Measurements from ENCODE around the gene SCGB2B2. TPM values are rescaled to one million over a fixed set of nuclear protein-coding genes. Genes with fewer than 3 reads are reported as not detected.
"Not testable (repeated sequence)": the region's sequence is repeated elsewhere in the genome, so short reads cannot be mapped to it uniquely, and the experiment has no call there.

SCGB2B2 gene
- total RNA-seq (2014; rRNA removed; shearing (Covaris generic)), result 0.05 TPM in 1 of 2 replicates, not detected in the other
- polyA plus RNA-seq (2014; cell fraction: nucleus; rRNA removed), result not detected in 2 replicates

- DNase-seq (ENCODE audit: extremely low read depth, low read depth), result peak; percentile 37
Observed at GRCh38 chr19:34676697-34677385, at the start of gene SCGB2B2. TSS of gene SCGB2B2 (minus strand) at chr19:34677159. CDS start at chr19:34594563, 82,596 bp downstream.

GRCh38 chr19:34725400-34725799, 48.4 kb upstream of the SCGB2B2 start:
- DNase-seq (ENCODE audit: extremely low read depth, low read depth), result no peak

GRCh38 chr19:34722353-34722752, 45.4 kb upstream of the SCGB2B2 start:
- DNase-seq (ENCODE audit: extremely low read depth, low read depth), result no peak

GRCh38 chr19:34715357-34715756, 38.4 kb upstream of the SCGB2B2 start:
- DNase-seq (ENCODE audit: extremely low read depth, low read depth), result no peak

GRCh38 chr19:34713262-34713637, 36.3 kb upstream of the SCGB2B2 start:
- no peak for DNase-seq (ENCODE audit: extremely low read depth, low read depth)

- peak; percentile 66 for DNase-seq (ENCODE audit: extremely low read depth, low read depth)
Observed at GRCh38 chr19:34712395-34713261, 35.7 kb upstream of the SCGB2B2 start.

- DNase-seq (ENCODE audit: extremely low read depth, low read depth), result no peak
Observed at GRCh38 chr19:34711890-34712289, 34.9 kb upstream of the SCGB2B2 start.

- no peak for DNase-seq (ENCODE audit: extremely low read depth, low read depth)
Observed at GRCh38 chr19:34707661-34708060, 30.7 kb upstream of the SCGB2B2 start.

GRCh38 chr19:34692549-34692948, 15.6 kb upstream of the SCGB2B2 start:
- no peak for DNase-seq (ENCODE audit: extremely low read depth, low read depth)

- DNase-seq (ENCODE audit: extremely low read depth, low read depth), result no peak
Observed at GRCh38 chr19:34690372-34690771, 13.4 kb upstream of the SCGB2B2 start.

- DNase-seq (ENCODE audit: extremely low read depth, low read depth), result no peak
Observed at GRCh38 chr19:34688592-34688991, 11.6 kb upstream of the SCGB2B2 start.

GRCh38 chr19:34687348-34687747, 10.4 kb upstream of the SCGB2B2 start:
- no peak for DNase-seq (ENCODE audit: extremely low read depth, low read depth)

GRCh38 chr19:34686455-34686854, 9.5 kb upstream of the SCGB2B2 start:
- DNase-seq (ENCODE audit: extremely low read depth, low read depth), result no peak

- not testable (repeated sequence) for DNase-seq (ENCODE audit: extremely low read depth, low read depth)
Observed at GRCh38 chr19:34685266-34685665, 8.3 kb upstream of the SCGB2B2 start.

GRCh38 chr19:34681478-34681877, 4.5 kb upstream of the SCGB2B2 start:
- DNase-seq (ENCODE audit: extremely low read depth, low read depth), result no peak

- DNase-seq (ENCODE audit: extremely low read depth, low read depth), result no peak
Observed at GRCh38 chr19:34678421-34678820, 1.5 kb upstream of the SCGB2B2 start.

- no peak for DNase-seq (ENCODE audit: extremely low read depth, low read depth)
Observed at GRCh38 chr19:34678085-34678412, 1.1 kb upstream of the SCGB2B2 start.

- peak; percentile 89 for DNase-seq (ENCODE audit: extremely low read depth, low read depth)
Observed at GRCh38 chr19:34677386-34678084, 576 bp upstream of the SCGB2B2 start, which contains the start of gene ZNF302. TSS of gene ZNF302 (plus strand) at chr19:34677678. CDS start at chr19:34678805, 1,127 bp downstream.

GRCh38 chr19:34675919-34676318, 1.0 kb downstream of the SCGB2B2 start:
- DNase-seq (ENCODE audit: extremely low read depth, low read depth), result no peak

GRCh38 chr19:34675250-34675649, 1.7 kb downstream of the SCGB2B2 start:
- no peak for DNase-seq (ENCODE audit: extremely low read depth, low read depth)

- DNase-seq (ENCODE audit: extremely low read depth, low read depth), result no peak
Observed at GRCh38 chr19:34673590-34673989, 3.4 kb downstream of the SCGB2B2 start.

Data from NCI-H460 (cell line).